PC-3 (cell line): Measurements from ENCODE around the gene GFM1. TPM values are rescaled to one million over a fixed set of nuclear protein-coding genes. Genes with fewer than 3 reads are reported as not detected.

Source experiments
- ATAC-seq: fragments of 200-7000 bp; cut with Tn5 transposase; 2 replicates; pipeline ENCODE4 v1.9.1; 2020; ENCODE audit warnings: mild to moderate bottlenecking, moderate library complexity
- BruUV-seq: library from RNA; stranded (reverse); fragments of 400-500 nt; replicated peaks from 2 replicates; lab custom pipeline; 2021; lab: Mats Ljungman, UMichigan
- CTCF ChIA-PET: fragments of 300-600 bp; sonication (Branson Sonifier 250); formaldehyde crosslinking; loops from one replicate; lab custom pipeline; 2022; ENCODE audit warnings: antibody characterized with exemption; lab: Charles Lee
- POLR2A ChIA-PET: fragments of 300-600 bp; sonication (Branson Sonifier 250); formaldehyde crosslinking; loops from one replicate; lab custom pipeline; 2022; ENCODE audit warnings: antibody characterized with exemption; ENCODE audit not compliant: unreplicated experiment; lab: Charles Lee
- DNase-seq: peaks from one replicate; pipeline ENCODE4 v3.0.0-alpha.2; 2015
- H2AFZ ChIP-seq: fragments of 300-600 bp; sonication (generic); 2 replicates; pipeline ENCODE4 v1.6.0; 2016; ENCODE audit warnings: antibody characterized with exemption, low read length
- H3F3A ChIP-seq: fragments of 300-600 bp; sonication (generic); one replicate; pipeline ENCODE4 v1.6.0; 2017; ENCODE audit warnings: antibody characterized with exemption, low read length, control low read depth, mild to moderate bottlenecking; ENCODE audit not compliant: unreplicated experiment
- H3K27ac ChIP-seq: fragments of 300-600 bp; sonication (generic); 2 replicates; pipeline ENCODE4 v1.5.1; 2016; ENCODE audit warnings: mild to moderate bottlenecking, low read length
- H3K27me3 ChIP-seq: fragments of 300-600 bp; sonication (generic); 2 replicates; pipeline ENCODE4 v1.6.1; 2016; ENCODE audit warnings: low read length, mixed read lengths
- H3K36me3 ChIP-seq: fragments of 300-600 bp; sonication (generic); 2 replicates; pipeline ENCODE4 v1.6.1; 2016; ENCODE audit warnings: low read depth, mixed run types, low read length, mixed read lengths
- H3K4me1 ChIP-seq: fragments of 300-600 bp; sonication (generic); 2 replicates; pipeline ENCODE4 v1.5.1; 2016; ENCODE audit warnings: low read length; ENCODE audit not compliant: insufficient read depth
- H3K4me2 ChIP-seq: fragments of 300-600 bp; sonication (generic); 2 replicates; pipeline ENCODE4 v1.6.0; 2016; ENCODE audit warnings: low read length
- H3K4me3 ChIP-seq: fragments of 300-600 bp; sonication (generic); 2 replicates; pipeline ENCODE4 v1.5.1; 2016; ENCODE audit warnings: mild to moderate bottlenecking, low read length, mixed read lengths
- H3K79me2 ChIP-seq: fragments of 300-600 bp; sonication (generic); 2 replicates; pipeline ENCODE4 v1.6.1; 2017; ENCODE audit warnings: low read length, mixed read lengths
- H3K9ac ChIP-seq: fragments of 300-600 bp; sonication (generic); 2 replicates; pipeline ENCODE4 v1.6.0; 2016; ENCODE audit warnings: mild to moderate bottlenecking, low read length
- H3K9me2 ChIP-seq: fragments of 300-600 bp; sonication (generic); replicated peaks from 2 replicates; pipeline ENCODE4 v1.6.1; 2016; ENCODE audit warnings: mixed run types, low read length, mixed read lengths
- H3K9me3 ChIP-seq: fragments of 300-600 bp; sonication (generic); 2 replicates; pipeline ENCODE4 v1.6.1; 2016; ENCODE audit warnings: low read length, mixed read lengths
- H4K20me1 ChIP-seq: fragments of 300-600 bp; sonication (generic); 2 replicates; pipeline ENCODE4 v1.6.1; 2016; ENCODE audit warnings: low read length, mixed read lengths
- EZH2 ChIP-seq: fragments of 300-600 bp; sonication (generic); IDR thresholded peaks from one replicate; pipeline ENCODE4 v1.6.1; 2017; ENCODE audit warnings: antibody characterized with exemption, mild to moderate bottlenecking, low read length; ENCODE audit not compliant: unreplicated experiment
- EZH2phosphoT487 ChIP-seq: fragments of 300-600 bp; sonication (generic); IDR thresholded peaks from 2 replicates; pipeline ENCODE4 v1.6.1; 2018; ENCODE audit warnings: mild to moderate bottlenecking, antibody characterized with exemption, low read length, borderline replicate concordance
- intact Hi-C: fragments of 100-400 bp; cut with micrococcal nuclease; formaldehyde crosslinking; loops from 2 replicates; pipeline ENCODE4 v1.9.0; 2023
- total RNA-seq: library from RNA; depleted of rRNA; stranded (reverse); fragments of >200 nt; gene quantifications from 2 replicates; pipeline ENCODE4 v1.2.3, GENCODE V29; 2014
- TF ChIP-seq, protein P1 (sequence below): fragments of 300-600 bp; sonication (generic); conservative IDR thresholded peaks from 2 replicates; pipeline ENCODE4 v1.5.1; 2017; ENCODE audit warnings: antibody characterized with exemption, low read depth, mild to moderate bottlenecking, low read length

Gene GFM1
- total RNA-seq, 1 experiment from 2014 or later, result 37.5 TPM

- Histone ChIP-seq H4K20me1 (no peaks in the 10 kb centered on the region), H3F3A (peaks cover 17% of the 10 kb centered on the region), H3K4me1 (peaks cover 57% of the 10 kb centered on the region), H3K4me2 (peak overlapping the region; percentile 79), H3K9ac (peak overlapping the region; percentile 100), H3K27ac (peak overlapping the region; percentile 100), H3K79me2 (peaks cover 15% of the 10 kb centered on the region; the same call in 1 of the 2 replicates), H3K9me3 (no peaks in the 10 kb centered on the region), H3K27me3 (no peaks in the 10 kb centered on the region), H2AFZ (no peak overlapping the region), H3K9me2 (no peaks in the 10 kb centered on the region), H3K4me3 (peak overlapping the region; percentile 25; the same call in 1 of the 2 replicates), H3K36me3 (no peaks in the 10 kb centered on the region)
- CTCF ChIA-PET, result interaction anchor here (1.0 kb wide), 1 partner anchor 66 kb away, joined by 3 read pairs; no protein-coding TSS in a partner anchor
- POLR2A ChIA-PET, result no interaction called here
- BruUV-seq, result no TSS peak
- DNase-seq, result no peak
- intact Hi-C loops, result loop anchor here (1.0 to 2.0 kb wide), 4 partner anchors 28 to 65 kb away; partner anchors contain the start of gene LXN
- no peak for TF ChIP-seq EZH2phosphoT487
- ATAC-seq, result no peak
Observed at GRCh38 chr3:158723991-158724390, 79.7 kb downstream of the GFM1 start.

DNA sequence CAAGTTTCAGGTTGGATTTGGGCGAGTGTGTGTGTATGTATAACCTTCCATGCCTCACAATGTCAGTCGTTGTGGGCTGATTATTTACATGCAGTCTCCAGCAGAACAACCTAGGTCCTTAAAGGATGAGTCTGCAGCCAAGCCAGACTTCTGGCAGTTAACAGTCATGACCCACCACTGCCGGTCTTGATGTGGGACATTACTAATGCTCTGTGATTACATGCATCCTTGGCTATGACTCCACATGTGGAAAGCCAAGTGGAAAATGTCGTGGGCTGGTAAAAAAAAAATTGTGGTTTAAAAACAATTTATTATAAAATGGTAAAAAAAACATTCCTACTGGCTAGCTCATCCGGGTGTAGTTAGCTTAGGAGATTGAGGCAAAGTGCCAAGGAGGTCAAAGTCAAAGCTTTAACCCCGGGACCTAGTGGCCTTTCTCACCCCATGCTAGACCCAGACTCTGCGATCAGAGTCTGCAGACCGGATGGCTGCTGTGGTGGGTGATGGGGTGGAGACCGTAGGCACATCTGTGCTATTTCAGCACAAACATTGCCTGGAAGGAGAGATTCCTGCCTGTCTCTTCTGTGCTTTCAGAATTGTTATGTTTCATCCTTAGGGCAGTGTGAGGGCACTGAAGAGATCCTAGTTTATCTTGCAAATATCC lies 81.2 kb downstream of the GFM1 start:
- peak overlapping the region; percentile 100 for H3K9ac ChIP-seq

DNA sequence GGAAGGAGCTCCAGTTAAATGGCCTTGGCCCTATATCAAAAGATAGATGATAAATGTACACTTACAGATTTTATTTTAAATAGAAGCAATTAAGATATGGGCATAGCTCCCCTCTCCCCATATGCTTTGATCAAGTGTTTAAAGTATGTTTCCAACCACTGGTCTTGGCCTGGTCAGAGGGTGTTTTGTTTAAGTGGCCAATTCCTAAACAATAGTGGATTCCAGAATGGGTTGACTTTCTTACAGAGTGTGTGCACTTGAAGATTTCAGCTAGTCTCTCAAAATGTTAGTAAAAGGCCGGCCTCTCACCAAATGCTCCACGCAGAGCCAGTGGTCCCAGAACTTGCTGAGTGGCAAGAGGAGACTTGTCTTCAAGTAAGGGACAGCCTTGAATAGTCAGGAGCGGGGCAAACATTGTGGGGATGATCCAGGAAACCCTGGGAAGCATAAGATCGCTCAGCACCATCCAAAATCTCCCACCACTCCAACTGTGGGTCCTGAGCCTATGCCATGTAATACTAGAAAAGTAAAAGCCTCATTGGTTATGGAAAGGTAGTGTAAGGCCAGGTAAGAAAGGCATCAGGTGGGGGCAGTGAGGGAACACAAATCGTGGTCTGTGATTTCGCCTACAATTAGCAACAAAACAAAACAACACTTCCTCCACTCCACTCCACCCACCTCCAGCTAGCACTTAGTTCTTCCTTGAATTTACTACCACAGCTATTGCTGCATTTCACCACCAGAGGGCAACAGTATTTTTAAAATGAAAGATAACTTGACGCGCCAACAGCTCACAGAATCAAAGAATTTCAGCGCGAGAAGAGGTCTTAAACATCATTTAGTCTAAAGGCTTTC lies 83.1 kb downstream of the GFM1 start:
- Histone ChIP-seq H3K9me3 (no peaks in the 10 kb centered on the region), H3K4me3 (no peak overlapping the region), H3K9me2 (no peaks in the 10 kb centered on the region), H3K27ac (peak overlapping the region; percentile 100), H3K4me2 (0 out of 2 replicates have a peak overlapping the region, but pooled peaks have one; percentile 25), H3K4me1 (peaks cover 54% of the 10 kb centered on the region), H3K36me3 (no peaks in the 10 kb centered on the region), H3K9ac (peak overlapping the region; percentile 90), H3F3A (peaks cover 17% of the 10 kb centered on the region), H3K27me3 (no peaks in the 10 kb centered on the region), H2AFZ (no peak overlapping the region), H4K20me1 (no peaks in the 10 kb centered on the region), H3K79me2 (peaks cover 15% of the 10 kb centered on the region; the same call in 1 of the 2 replicates)
- no peak for ATAC-seq
- intact Hi-C loops, result loop anchor here (1.0 to 5.0 kb wide), 4 partner anchors 55 to 190 kb away; partner anchors contain the start of gene LXN
- DNase-seq, result peak; percentile 84
- CTCF ChIA-PET, result interaction anchor here (0.6 to 2.8 kb wide), 8 partner anchors 9 to 1369 kb away, joined by 3 to 19 read pairs (median 4); no protein-coding TSS in a partner anchor
- TF ChIP-seq, protein P1, sequence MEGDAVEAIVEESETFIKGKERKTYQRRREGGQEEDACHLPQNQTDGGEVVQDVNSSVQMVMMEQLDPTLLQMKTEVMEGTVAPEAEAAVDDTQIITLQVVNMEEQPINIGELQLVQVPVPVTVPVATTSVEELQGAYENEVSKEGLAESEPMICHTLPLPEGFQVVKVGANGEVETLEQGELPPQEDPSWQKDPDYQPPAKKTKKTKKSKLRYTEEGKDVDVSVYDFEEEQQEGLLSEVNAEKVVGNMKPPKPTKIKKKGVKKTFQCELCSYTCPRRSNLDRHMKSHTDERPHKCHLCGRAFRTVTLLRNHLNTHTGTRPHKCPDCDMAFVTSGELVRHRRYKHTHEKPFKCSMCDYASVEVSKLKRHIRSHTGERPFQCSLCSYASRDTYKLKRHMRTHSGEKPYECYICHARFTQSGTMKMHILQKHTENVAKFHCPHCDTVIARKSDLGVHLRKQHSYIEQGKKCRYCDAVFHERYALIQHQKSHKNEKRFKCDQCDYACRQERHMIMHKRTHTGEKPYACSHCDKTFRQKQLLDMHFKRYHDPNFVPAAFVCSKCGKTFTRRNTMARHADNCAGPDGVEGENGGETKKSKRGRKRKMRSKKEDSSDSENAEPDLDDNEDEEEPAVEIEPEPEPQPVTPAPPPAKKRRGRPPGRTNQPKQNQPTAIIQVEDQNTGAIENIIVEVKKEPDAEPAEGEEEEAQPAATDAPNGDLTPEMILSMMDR, result peak; percentile 83
- no peak for TF ChIP-seq EZH2
- POLR2A ChIA-PET, result no interaction called here
- no TSS peak for BruUV-seq

More for the DNA sequence above, 81.2 kb downstream of the GFM1 start:
- BruUV-seq, result no TSS peak
- H3K27me3 ChIP-seq, result no peaks in the 10 kb centered on the region
- peak overlapping the region; percentile 100 for H3K27ac ChIP-seq
- no peak overlapping the region for H2AFZ ChIP-seq
- H3K4me2 ChIP-seq, result peak overlapping the region; percentile 59
- H3K4me1 ChIP-seq, result peaks cover 58% of the 10 kb centered on the region
- H4K20me1 ChIP-seq, result no peaks in the 10 kb centered on the region
- intact Hi-C loops, result loop anchor here (5.0 kb wide), 1 partner anchor 188 kb away; no protein-coding TSS in a partner anchor
- CTCF ChIA-PET, result interaction anchor here (0.7 kb wide), 1 partner anchor 366 kb away, joined by 3 read pairs; no protein-coding TSS in a partner anchor
- TF ChIP-seq EZH2phosphoT487 (no peak), EZH2 (no peak)
- TF ChIP-seq, protein P1, result no peak
- peaks cover 17% of the 10 kb centered on the region for H3F3A ChIP-seq
- H3K36me3 ChIP-seq, result no peaks in the 10 kb centered on the region
- H3K9me2 ChIP-seq, result no peaks in the 10 kb centered on the region
- H3K79me2 ChIP-seq, result peaks cover 15% of the 10 kb centered on the region; the same call in 1 of the 2 replicates
- peak; percentile 52 for ATAC-seq
- peak; percentile 94 for DNase-seq
- no peaks in the 10 kb centered on the region for H3K9me3 ChIP-seq
- H3K4me3 ChIP-seq, result no peak overlapping the region
- POLR2A ChIA-PET, result no interaction called here
